ENCODE data around the gene CPA4. TPM values are rescaled to one million over a fixed set of nuclear protein-coding genes. Genes with fewer than 3 reads are reported as not detected.

Gene CPA4
- total RNA-seq, 1 experiment from 2014 or later, result 3.1 TPM

- BruUV-seq (replicated peaks), result no TSS peak
Measured at GRCh38 chr7:130332259-130333053, 39.5 kb downstream of the CPA4 start.

GRCh38 chr7:130333832-130334231 lies 40.9 kb downstream of the CPA4 start:
- ATAC-seq (no peak), DNase-seq (ENCODE audit: low read depth, low spot score) (no peak)
- CTCF ChIA-PET, result no interaction called here
- Histone ChIP-seq H3K9me3 (ENCODE audit: control insufficient read depth, insufficient read depth, low read depth, low read length) (no peaks in the 10 kb centered on the region), H3K4me1 (ENCODE audit: control insufficient read depth, insufficient read depth, low read length) (no peaks in the 10 kb centered on the region), H3K36me3 (ENCODE audit: control insufficient read depth, insufficient read depth, low read length) (no peaks in the 10 kb centered on the region), H3K27ac (ENCODE audit: low read length) (no peak overlapping the region), H3K27me3 (ENCODE audit: control insufficient read depth, insufficient read depth, low read length) (no peaks in the 10 kb centered on the region), H3K4me3 (ENCODE audit: low read depth in 2 of 2, low read length in 2 of 2) (no peak overlapping the region)
- POLR2A ChIA-PET, result no interaction called here
- TF ChIP-seq CTCF (IDR thresholded peaks at IDR 0.05) (no peak), POLR2AphosphoS5 (IDR thresholded peaks at IDR 0.05; ENCODE audit: low read depth, low read length) (no peak), TCF7L2 (IDR thresholded peaks at IDR 0.05; ENCODE audit: low read depth, low read length) (no peak), SIN3A (IDR thresholded peaks at IDR 0.05; ENCODE audit: borderline replicate concordance, insufficient read depth, low read depth, low read length) (no peak)
- intact Hi-C loops (cut with micrococcal nuclease; ENCODE audit: unreplicated experiment), result no loop called here
- in situ Hi-C loops (cut with HindIII; ENCODE audit: low pct_unique_long_range_greater_than_20kb, low sequenced_read_pairs), result no loop called here
- BruUV-seq (replicated peaks), result no TSS peak

More at GRCh38 chr7:130332259-130333053, 39.5 kb downstream of the CPA4 start:
- Histone ChIP-seq H3K4me3 (ENCODE audit: low read depth in 2 of 2, low read length in 2 of 2) (no peak overlapping the region), H3K27ac (ENCODE audit: low read length) (no peak overlapping the region), H3K9me3 (ENCODE audit: control insufficient read depth, insufficient read depth, low read depth, low read length) (no peaks in the 10 kb centered on the region), H3K4me1 (ENCODE audit: control insufficient read depth, insufficient read depth, low read length) (no peaks in the 10 kb centered on the region), H3K27me3 (ENCODE audit: control insufficient read depth, insufficient read depth, low read length) (no peaks in the 10 kb centered on the region), H3K36me3 (ENCODE audit: control insufficient read depth, insufficient read depth, low read length) (no peaks in the 10 kb centered on the region)
- in situ Hi-C loops (cut with HindIII; ENCODE audit: low pct_unique_long_range_greater_than_20kb, low sequenced_read_pairs), result no loop called here
- no peak for TF ChIP-seq TCF7L2 (IDR thresholded peaks at IDR 0.05; ENCODE audit: low read depth, low read length)
- TF ChIP-seq CTCF (IDR thresholded peaks at IDR 0.05), result no peak
- no peak for TF ChIP-seq POLR2AphosphoS5 (IDR thresholded peaks at IDR 0.05; ENCODE audit: low read depth, low read length)
- TF ChIP-seq REST (IDR thresholded peaks at IDR 0.05; ENCODE audit: insufficient read depth in 1 of 2, low read depth in 2 of 2, low read length in 1 of 2), result no peak
- TF ChIP-seq SIN3A (IDR thresholded peaks at IDR 0.05; ENCODE audit: borderline replicate concordance, insufficient read depth, low read depth, low read length), result no peak
- ATAC-seq (no peak), DNase-seq (ENCODE audit: low read depth, low spot score) (no peak)
- CTCF ChIA-PET, result no interaction called here
- POLR2A ChIA-PET, result no interaction called here
- intact Hi-C loops (cut with micrococcal nuclease; ENCODE audit: unreplicated experiment), result no loop called here
